ENCODE measurements around the gene ALDH3B1.
"Not testable (repeated sequence)": the region's sequence is repeated elsewhere in the genome, so short reads cannot be mapped to it uniquely, and the experiment has no call there.

The ALDH3B1 gene

DNA sequence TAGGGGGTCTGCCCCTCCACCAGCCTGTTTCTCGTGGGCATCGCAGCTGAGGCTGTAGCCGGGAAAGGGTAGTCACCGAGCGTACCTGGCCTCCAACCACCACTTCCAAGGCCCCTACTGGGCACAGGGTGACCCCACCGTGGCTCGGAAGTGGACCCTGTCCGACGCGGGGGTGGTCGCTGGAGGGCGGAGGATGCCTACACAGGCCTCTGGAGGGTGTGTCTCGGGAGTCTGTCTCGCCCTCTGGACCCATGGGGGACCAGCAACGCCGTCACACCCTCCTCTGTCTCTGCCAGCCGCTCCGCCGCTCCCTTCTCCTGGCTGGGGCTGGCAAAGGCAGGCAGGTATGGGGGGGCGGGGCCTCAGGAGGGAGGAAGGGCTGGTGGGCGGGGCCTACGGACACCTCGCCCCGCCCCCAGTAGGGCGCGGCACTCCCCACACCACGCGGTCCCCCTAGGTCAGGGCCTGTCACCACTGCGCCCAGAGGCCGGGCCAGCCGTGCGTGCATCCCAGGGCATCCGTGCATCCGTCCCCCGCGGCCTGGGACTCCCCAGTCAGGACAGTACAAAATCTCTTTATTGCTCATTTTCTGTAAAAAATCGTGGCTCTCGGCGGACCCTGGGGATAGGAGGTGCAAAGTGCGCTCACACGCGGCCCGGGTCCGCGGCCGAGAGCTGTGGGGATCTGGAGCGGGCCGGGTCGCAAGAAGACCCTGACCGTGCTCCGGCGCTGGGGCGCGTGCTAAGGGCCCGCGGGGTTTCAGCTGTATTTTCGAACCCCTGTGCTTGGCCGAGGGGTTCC lies 19.4 kb upstream of the ALDH3B1 start:
- not testable (repeated sequence) for H3K36me3 Mint-ChIP-seq (ENCODE audit: insufficient read depth); H3K4me1 Mint-ChIP-seq; ATAC-seq (replicated peaks; ENCODE audit: extremely low read depth, poor library complexity, severe bottlenecking); H3K9me3 Mint-ChIP-seq; H3K27ac Mint-ChIP-seq (ENCODE audit: low read depth); H3K27me3 Mint-ChIP-seq; H3K4me3 Mint-ChIP-seq; DNase-seq (ENCODE audit: low spot score in 2 of 2)

DNA sequence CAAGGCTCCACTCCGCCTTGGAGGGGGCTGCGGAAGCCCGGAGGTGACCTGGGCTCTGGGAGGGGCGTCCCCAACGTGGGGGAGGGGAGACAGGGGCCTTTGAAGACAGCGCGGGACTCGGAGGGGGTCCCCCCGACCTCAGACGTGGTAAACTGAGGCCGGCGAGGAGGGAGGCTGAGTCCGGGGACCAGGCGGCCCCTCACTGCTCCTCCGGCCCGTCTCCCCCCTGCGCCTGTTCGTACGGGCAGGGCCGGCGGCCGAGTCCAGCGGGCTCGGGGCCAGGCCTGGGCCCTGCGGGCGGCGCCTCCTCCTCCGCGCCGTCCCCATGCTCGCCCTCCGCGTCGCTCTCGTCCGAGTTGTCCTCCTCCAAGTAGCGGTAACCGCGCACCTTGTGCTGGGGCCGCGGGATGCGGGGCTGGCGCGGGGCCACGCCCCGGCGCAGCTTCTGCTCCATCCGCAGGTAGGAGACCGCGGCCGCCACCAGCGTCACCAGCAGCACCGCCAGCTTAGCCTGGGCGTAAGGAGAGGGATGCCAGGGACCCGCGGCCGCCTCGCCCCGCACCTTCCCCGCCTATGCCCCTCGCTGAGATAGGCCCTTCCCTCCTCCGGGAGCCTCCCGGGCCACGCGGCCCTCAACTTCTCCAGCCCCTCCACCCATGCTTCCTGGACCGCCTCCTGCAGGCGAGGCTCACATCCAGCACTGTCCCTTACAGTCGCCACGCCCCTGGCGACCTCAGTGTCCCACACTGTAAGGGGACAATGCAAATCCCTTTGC lies 18.6 kb upstream of the ALDH3B1 start:
- not testable (repeated sequence) for H3K4me1 Mint-ChIP-seq; H3K4me3 Mint-ChIP-seq; DNase-seq (ENCODE audit: low spot score in 2 of 2); H3K27me3 Mint-ChIP-seq; H3K27ac Mint-ChIP-seq (ENCODE audit: low read depth); H3K9me3 Mint-ChIP-seq; H3K36me3 Mint-ChIP-seq (ENCODE audit: insufficient read depth); ATAC-seq (replicated peaks; ENCODE audit: extremely low read depth, poor library complexity, severe bottlenecking)

DNA sequence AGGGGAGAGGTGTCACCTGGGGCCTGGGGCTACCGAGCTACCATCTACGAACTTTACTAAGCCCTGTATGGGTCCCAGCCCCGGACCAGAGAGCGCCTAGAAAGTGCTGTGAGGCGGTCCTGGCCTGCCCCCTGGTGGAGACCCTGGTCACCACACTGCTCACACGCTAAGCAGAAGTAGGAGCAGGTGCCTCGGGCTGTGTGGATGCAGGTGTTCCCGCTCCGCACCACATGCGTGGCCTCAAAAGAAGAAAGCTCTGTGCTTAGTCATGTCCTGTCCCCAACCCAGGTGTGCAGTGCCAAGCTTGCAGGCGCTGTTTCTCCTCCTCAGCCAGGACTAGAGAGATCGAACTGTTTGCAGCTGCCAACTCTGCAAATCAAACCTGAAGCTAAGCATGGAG lies 16.3 kb upstream of the ALDH3B1 start:
- H3K4me3 Mint-ChIP-seq; H3K27me3 Mint-ChIP-seq; DNase-seq (ENCODE audit: low spot score in 2 of 2); H3K36me3 Mint-ChIP-seq (ENCODE audit: insufficient read depth); ATAC-seq (replicated peaks; ENCODE audit: extremely low read depth, poor library complexity, severe bottlenecking); H3K27ac Mint-ChIP-seq (ENCODE audit: low read depth); H3K9me3 Mint-ChIP-seq: not testable (repeated sequence)
- H3K4me1 Mint-ChIP-seq: peaks cover 26% of the 10 kb centered on the region

DNA sequence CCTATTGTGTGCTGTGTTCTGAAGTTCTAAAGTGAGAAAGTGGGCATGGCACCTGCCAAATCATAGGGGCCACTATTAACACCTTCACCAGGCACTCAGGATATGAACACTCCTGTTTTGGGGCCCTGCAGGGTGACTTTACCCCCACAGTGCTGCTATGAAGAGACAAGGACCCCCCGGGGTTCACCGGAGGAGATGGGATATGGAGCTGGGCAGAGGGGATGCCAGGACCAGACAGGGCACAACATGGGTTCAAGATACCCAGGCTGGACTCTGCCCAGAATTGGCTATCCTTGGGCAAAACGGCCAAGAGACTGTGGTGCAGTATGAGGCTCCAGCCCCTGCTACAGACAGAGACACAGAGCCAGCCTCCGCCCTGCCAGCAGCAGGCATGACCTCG lies 15.7 kb upstream of the ALDH3B1 start:
- not testable (repeated sequence) for H3K36me3 Mint-ChIP-seq (ENCODE audit: insufficient read depth); DNase-seq (ENCODE audit: low spot score in 2 of 2); H3K9me3 Mint-ChIP-seq; H3K27ac Mint-ChIP-seq (ENCODE audit: low read depth); H3K27me3 Mint-ChIP-seq; H3K4me3 Mint-ChIP-seq; ATAC-seq (replicated peaks; ENCODE audit: extremely low read depth, poor library complexity, severe bottlenecking)
- H3K4me1 Mint-ChIP-seq: peaks cover 26% of the 10 kb centered on the region

DNA sequence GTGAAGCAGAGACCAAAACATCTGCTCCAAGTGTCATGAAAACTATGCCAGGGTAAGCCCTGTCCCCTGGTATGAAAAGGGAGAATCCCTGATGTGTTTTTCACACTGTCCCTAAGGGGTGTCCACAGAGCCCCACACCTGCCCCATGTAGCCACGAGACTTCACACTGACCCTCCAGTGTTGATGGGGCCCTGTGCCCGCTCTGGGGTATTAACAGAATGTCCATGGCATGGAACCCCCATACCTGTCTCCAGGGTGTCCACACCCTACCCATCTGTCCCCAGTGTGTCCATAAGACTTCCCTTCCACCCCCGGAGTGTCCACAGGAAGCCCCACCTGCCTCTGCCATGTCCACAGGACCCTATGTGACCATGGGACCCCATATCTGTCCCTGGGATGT lies 15.0 kb upstream of the ALDH3B1 start:
- not testable (repeated sequence) for H3K27me3 Mint-ChIP-seq; H3K27ac Mint-ChIP-seq (ENCODE audit: low read depth); H3K36me3 Mint-ChIP-seq (ENCODE audit: insufficient read depth); H3K4me3 Mint-ChIP-seq; DNase-seq (ENCODE audit: low spot score in 2 of 2); ATAC-seq (replicated peaks; ENCODE audit: extremely low read depth, poor library complexity, severe bottlenecking); H3K9me3 Mint-ChIP-seq
- peaks cover 26% of the 10 kb centered on the region for H3K4me1 Mint-ChIP-seq

GRCh38 chr11:67995579-67995978 lies 14.5 kb upstream of the ALDH3B1 start:
- not testable (repeated sequence) for H3K27ac Mint-ChIP-seq (ENCODE audit: low read depth); H3K36me3 Mint-ChIP-seq (ENCODE audit: insufficient read depth); DNase-seq (ENCODE audit: low spot score in 2 of 2); H3K9me3 Mint-ChIP-seq; H3K4me3 Mint-ChIP-seq; H3K27me3 Mint-ChIP-seq; ATAC-seq (replicated peaks; ENCODE audit: extremely low read depth, poor library complexity, severe bottlenecking)
- H3K4me1 Mint-ChIP-seq: peaks cover 26% of the 10 kb centered on the region

GRCh38 chr11:67996051-67996450 lies 14.1 kb upstream of the ALDH3B1 start:
- peaks cover 26% of the 10 kb centered on the region for H3K4me1 Mint-ChIP-seq
- no peaks in the 10 kb centered on the region for H3K27me3 Mint-ChIP-seq
- DNase-seq (ENCODE audit: low spot score in 2 of 2) (no peak), ATAC-seq (replicated peaks; ENCODE audit: extremely low read depth, poor library complexity, severe bottlenecking) (no peak)
- H3K4me3 Mint-ChIP-seq: no peak overlapping the region
- H3K27ac Mint-ChIP-seq (ENCODE audit: low read depth): no peak overlapping the region
- peaks cover 2% of the 10 kb centered on the region for H3K36me3 Mint-ChIP-seq (ENCODE audit: insufficient read depth)
- H3K9me3 Mint-ChIP-seq: no peaks in the 10 kb centered on the region

DNA sequence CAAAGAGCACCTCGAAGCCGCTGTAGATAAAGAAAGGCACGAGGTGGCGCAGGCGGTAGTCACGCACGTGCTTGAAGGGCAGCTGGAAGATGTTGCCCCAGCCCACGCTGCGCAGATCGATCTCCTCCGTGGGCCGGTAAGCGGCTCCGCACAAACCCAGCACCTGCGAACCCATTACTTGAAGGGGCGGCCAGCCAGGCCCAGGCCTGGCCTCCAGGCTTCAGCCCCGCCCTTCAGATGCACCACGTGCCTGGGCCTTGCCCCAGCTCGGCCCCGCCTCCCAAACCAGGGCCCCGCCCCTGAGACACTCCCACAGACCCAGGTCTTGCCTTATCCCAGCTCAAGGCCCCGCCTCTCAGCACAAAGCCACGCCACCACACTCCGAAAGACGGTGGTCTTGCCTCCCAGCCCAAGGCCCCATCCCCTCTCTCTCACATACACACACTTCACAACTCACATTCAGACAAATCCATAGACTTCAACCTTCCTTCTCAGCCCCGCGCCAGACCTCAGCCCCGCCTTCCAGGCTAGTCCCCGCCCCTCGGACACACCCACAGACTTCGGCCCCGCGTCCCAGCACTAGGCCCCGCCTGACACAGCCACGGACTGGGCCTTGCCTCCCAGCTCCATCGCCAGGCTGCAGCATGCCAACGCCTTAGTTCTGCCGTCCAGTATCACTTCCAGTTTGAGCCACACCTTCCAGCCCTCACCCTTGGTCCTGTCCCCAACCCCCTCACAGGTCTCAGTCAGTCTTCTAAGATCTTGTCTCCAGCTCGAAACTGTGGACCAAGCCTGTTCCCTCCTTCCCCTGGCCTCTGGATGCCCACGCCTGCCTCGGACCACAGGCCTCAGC lies 13.3 kb upstream of the ALDH3B1 start:
- H3K4me3 Mint-ChIP-seq: no peak overlapping the region
- H3K27me3 Mint-ChIP-seq: no peaks in the 10 kb centered on the region
- DNase-seq (ENCODE audit: low spot score in 2 of 2) (no peak), ATAC-seq (replicated peaks; ENCODE audit: extremely low read depth, poor library complexity, severe bottlenecking) (peak; percentile 19)
- peak overlapping the region; percentile 7 for H3K27ac Mint-ChIP-seq (ENCODE audit: low read depth)
- H3K9me3 Mint-ChIP-seq: no peaks in the 10 kb centered on the region
- peaks cover 26% of the 10 kb centered on the region for H3K4me1 Mint-ChIP-seq
- H3K36me3 Mint-ChIP-seq (ENCODE audit: insufficient read depth): peaks cover 2% of the 10 kb centered on the region

- Mint-ChIP-seq H3K4me3 (no peak overlapping the region), H3K4me1 (peaks cover 29% of the 10 kb centered on the region), H3K27me3 (no peaks in the 10 kb centered on the region), H3K9me3 (no peaks in the 10 kb centered on the region), H3K36me3 (ENCODE audit: insufficient read depth) (peaks cover 2% of the 10 kb centered on the region), H3K27ac (ENCODE audit: low read depth) (peak overlapping the region; percentile 7)
- DNase-seq (ENCODE audit: low spot score in 2 of 2) (no peak), ATAC-seq (replicated peaks; ENCODE audit: extremely low read depth, poor library complexity, severe bottlenecking) (no peak)
Observed at GRCh38 chr11:67997475-67997921, 12.6 kb upstream of the ALDH3B1 start.

GRCh38 chr11:67998150-67999045 lies 11.7 kb upstream of the ALDH3B1 start:
- Mint-ChIP-seq H3K9me3 (no peaks in the 10 kb centered on the region), H3K4me3 (no peak overlapping the region), H3K4me1 (peaks cover 34% of the 10 kb centered on the region), H3K27ac (ENCODE audit: low read depth) (peak overlapping the region; percentile 65), H3K36me3 (ENCODE audit: insufficient read depth) (peaks cover 4% of the 10 kb centered on the region), H3K27me3 (no peaks in the 10 kb centered on the region)
- DNase-seq (ENCODE audit: low spot score in 2 of 2) (no peak), ATAC-seq (replicated peaks; ENCODE audit: extremely low read depth, poor library complexity, severe bottlenecking) (no peak)

DNA sequence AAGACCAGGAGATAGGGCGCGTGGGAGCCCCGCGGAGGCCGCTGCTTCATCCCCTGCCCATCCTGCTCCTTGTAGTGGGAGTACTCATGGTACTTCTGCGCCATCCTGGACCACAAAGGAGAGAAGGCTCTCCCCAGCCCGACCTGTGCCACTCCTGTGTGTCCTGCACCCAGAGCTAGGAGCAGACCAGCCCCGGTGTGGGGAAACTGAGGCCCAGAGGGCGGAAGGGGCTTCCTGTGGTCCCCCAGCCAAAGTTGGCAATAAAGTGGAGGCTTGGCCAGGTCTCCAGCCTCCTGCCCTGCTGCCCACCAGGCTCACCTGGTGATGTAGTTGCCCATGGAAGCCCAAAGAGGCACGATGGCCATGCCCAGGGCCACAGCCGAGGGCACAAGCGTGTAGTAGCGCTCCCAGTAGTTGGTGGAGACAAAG lies 10.9 kb upstream of the ALDH3B1 start:
- Mint-ChIP-seq H3K27ac (ENCODE audit: low read depth) (no peak overlapping the region), H3K4me3 (no peak overlapping the region), H3K4me1 (peaks cover 32% of the 10 kb centered on the region), H3K27me3 (no peaks in the 10 kb centered on the region), H3K9me3 (no peaks in the 10 kb centered on the region), H3K36me3 (ENCODE audit: insufficient read depth) (peaks cover 6% of the 10 kb centered on the region)
- DNase-seq (ENCODE audit: low spot score in 2 of 2) (no peak), ATAC-seq (replicated peaks; ENCODE audit: extremely low read depth, poor library complexity, severe bottlenecking) (no peak)

- Mint-ChIP-seq H3K36me3 (ENCODE audit: insufficient read depth) (peaks cover 8% of the 10 kb centered on the region), H3K27ac (ENCODE audit: low read depth) (no peak overlapping the region), H3K4me1 (peaks cover 36% of the 10 kb centered on the region), H3K27me3 (no peaks in the 10 kb centered on the region), H3K4me3 (no peak overlapping the region), H3K9me3 (no peaks in the 10 kb centered on the region)
- ATAC-seq (replicated peaks; ENCODE audit: extremely low read depth, poor library complexity, severe bottlenecking) (no peak), DNase-seq (ENCODE audit: low spot score in 2 of 2) (no peak)
Observed at GRCh38 chr11:67999704-68000103, 10.4 kb upstream of the ALDH3B1 start.

All from central memory CD8-positive, alpha-beta T cell (primary cell).